Muscle of back (tissue), 11 donors: ENCODE measurements around the gene WDR45B. TPM values are rescaled to one million over a fixed set of nuclear protein-coding genes. Genes with fewer than 3 reads are reported as not detected.

Experiments used
- DNase-seq, 3 donors: peaks; one replicate each; pipeline versions ENCODE4 v3.0.0 to v3.0.0-alpha.2; 2013
- polyA plus RNA-seq, 10 donors: library from polyadenylated mRNA; unstranded; fragments of 120-200 nt; gene quantifications; one replicate each; pipeline ENCODE4 v1.2.1, GENCODE V29; 2013; ENCODE audit not compliant: insufficient read length in 10 of 10

WDR45B gene
- polyA plus RNA-seq, 10 donors = 51.5 to 71.7 (median 58.3) TPM

GRCh38 chr17:82636626-82637598, 11.3 kb downstream of the WDR45B start:
- DNase-seq = no peak

GRCh38 chr17:82633343-82633742, 14.9 kb downstream of the WDR45B start:
- no peak for DNase-seq

GRCh38 chr17:82632451-82632850, 15.8 kb downstream of the WDR45B start:
- DNase-seq = no peak

- no peak for DNase-seq
Observed at GRCh38 chr17:82631544-82631943, 16.7 kb downstream of the WDR45B start.

- DNase-seq = no peak
Observed at GRCh38 chr17:82630212-82630611, 18.0 kb downstream of the WDR45B start.

GRCh38 chr17:82629748-82630147, 18.5 kb downstream of the WDR45B start:
- DNase-seq = no peak

GRCh38 chr17:82627405-82627804, 20.8 kb downstream of the WDR45B start:
- DNase-seq = no peak

GRCh38 chr17:82623707-82624106, 24.5 kb downstream of the WDR45B start:
- no peak for DNase-seq

- no peak for DNase-seq
Observed at GRCh38 chr17:82619641-82620040, 28.6 kb downstream of the WDR45B start.

GRCh38 chr17:82619211-82619610, 29.0 kb downstream of the WDR45B start:
- DNase-seq = no peak

- DNase-seq = no peak
Observed at GRCh38 chr17:82616021-82616711, 32.1 kb downstream of the WDR45B start.

GRCh38 chr17:82615084-82616020, 32.9 kb downstream of the WDR45B start:
- no peak for DNase-seq

GRCh38 chr17:82614095-82614631, 34.1 kb downstream of the WDR45B start:
- no peak for DNase-seq

- no peak for DNase-seq
Observed at GRCh38 chr17:82613283-82614094, 34.8 kb downstream of the WDR45B start.

GRCh38 chr17:82611140-82612058, 36.8 kb downstream of the WDR45B start:
- peak in 1 of 3 donors; percentile 49 for DNase-seq

- no peak for DNase-seq
Observed at GRCh38 chr17:82609655-82610054, 38.6 kb downstream of the WDR45B start.

- no peak for DNase-seq
Observed at GRCh38 chr17:82608816-82609215, 39.4 kb downstream of the WDR45B start.

- no peak for DNase-seq
Observed at GRCh38 chr17:82605939-82606600, 42.2 kb downstream of the WDR45B start.

- DNase-seq = no peak
Observed at GRCh38 chr17:82604532-82604931, 43.7 kb downstream of the WDR45B start.
